HepG2 (cell line): Measurements from ENCODE around the gene LHX3. TPM values are rescaled to one million over a fixed set of nuclear protein-coding genes. Genes with fewer than 3 reads are reported as not detected.

ENCODE experiments used
- ATAC-seq: fragments of 200-7000 bp; cut with Tn5 transposase; 3 replicates; pipeline ENCODE4 v1.9.1; 2020; ENCODE audit warnings: mild to moderate bottlenecking, moderate library complexity
- BruUV-seq: library from RNA; stranded (reverse); fragments of 400-500 nt; replicated peaks from 2 replicates; lab custom pipeline; 2021; lab: Mats Ljungman, UMichigan
- CTCF ChIA-PET: fragments of 300-600 bp; formaldehyde crosslinking; extraction: SDS; loops from one replicate; lab custom pipeline; 2021; ENCODE audit warnings: low total read pairs, inconsistent platforms, low intra/inter-chr PET ratio; lab: Yijun Ruan, JAX
- POLR2A ChIA-PET: fragments of 350-600 bp; sonication (Branson Sonifier 250); formaldehyde crosslinking; loops from one replicate; lab custom pipeline; 2020; ENCODE audit warnings: antibody characterized with exemption, inconsistent platforms; lab: Yijun Ruan, JAX
- DNase-seq: peaks from one replicate; pipeline ENCODE4 v3.0.0-alpha.2; 2015; ENCODE audit warnings: low spot score
- FAIRE-seq: peaks from 3 replicates; lab custom pipeline; 2011; peaks lifted over from hg19 to GRCh38; lab: Jason Lieb, UNC
- H2AFZ ChIP-seq: one replicate; pipeline ENCODE4 v1.6.1; 2011; ENCODE audit warnings: low read length, inconsistent platforms
- H3K27ac ChIP-seq: fragments of 300-600 bp; 3 replicates; pipeline ENCODE4 v1.8.0; 2011; ENCODE audit warnings: mixed run types, mild to moderate bottlenecking, mixed read lengths, low read length, inconsistent platforms; ENCODE audit not compliant: insufficient read depth; ENCODE audit errors: extremely low read length
- H3K27me3 ChIP-seq, 2 experiments: fragments of 200-600 bp in 1 of 2; 2 replicates in 1 of 2; 3 replicates in 1 of 2; pipeline versions ENCODE4 v1.6.0 to v1.8.0; 2011; ENCODE audit warnings: low read length in 2 of 2, mild to moderate bottlenecking in 2 of 2, moderate library complexity in 2 of 2, inconsistent platforms in 1 of 2; ENCODE audit not compliant: insufficient read depth in 2 of 2, control insufficient read depth in 1 of 2
- H3K36me3 ChIP-seq, 2 experiments: fragments of 200-600 bp in 1 of 2; replicated peaks in 1 of 2; 2 replicates in 1 of 2; 3 replicates in 1 of 2; pipeline versions ENCODE4 v1.5.1 to v1.8.0; 2011; ENCODE audit warnings: low read length in 2 of 2, inconsistent platforms in 1 of 2; ENCODE audit not compliant: insufficient read depth in 2 of 2, control insufficient read depth in 1 of 2
- H3K4me1 ChIP-seq: 2 replicates; pipeline ENCODE4 v1.5.1; 2012; ENCODE audit warnings: low read length, inconsistent platforms; ENCODE audit not compliant: insufficient read depth
- H3K4me2 ChIP-seq: 2 replicates; pipeline ENCODE4 v1.6.0; 2011; ENCODE audit warnings: low read depth, low read length, inconsistent platforms
- H3K4me3 ChIP-seq, 3 experiments: fragments of 200-600 bp in 1 of 3; sonication (generic), shearing (Covaris generic) in 1 of 3; replicated peaks in 1 of 3; 2 replicates each; pipeline ENCODE4 v1.5.1; 2011 to 2016; ENCODE audit warnings: low read length in 3 of 3, inconsistent platforms in 2 of 3, low read depth in 2 of 3, mild to moderate bottlenecking in 2 of 3, control low read depth in 1 of 3, mixed read lengths in 1 of 3; ENCODE audit not compliant: insufficient read depth in 1 of 3
- H3K79me2 ChIP-seq: one replicate; pipeline ENCODE4 v1.6.1; 2011; ENCODE audit warnings: low read length, inconsistent platforms; ENCODE audit not compliant: insufficient read depth
- H3K9ac ChIP-seq: 2 replicates; pipeline ENCODE4 v1.6.0; 2011; ENCODE audit warnings: mild to moderate bottlenecking, low read depth, low read length, inconsistent platforms; ENCODE audit not compliant: insufficient read depth
- H3K9me3 ChIP-seq: 2 replicates; pipeline ENCODE4 v1.5.1; 2012; ENCODE audit warnings: mild to moderate bottlenecking, low read length
- H4K20me1 ChIP-seq: 2 replicates; pipeline ENCODE4 v1.6.0; 2011; ENCODE audit warnings: inconsistent platforms, mild to moderate bottlenecking, low read length, moderate library complexity; ENCODE audit not compliant: insufficient read depth
- CBX5 ChIP-seq: sonication (generic); formaldehyde crosslinking; IDR thresholded peaks from 2 replicates; pipeline ENCODE4 v1.4.0; 2020; ENCODE audit warnings: missing genetic modification reagents, borderline replicate concordance
- HMGXB3 ChIP-seq: sonication (generic); formaldehyde crosslinking; IDR thresholded peaks from 2 replicates; pipeline ENCODE4 v1.4.0; 2020; ENCODE audit warnings: missing genetic modification reagents, borderline replicate concordance
- IRF1 ChIP-seq: sonication (generic); formaldehyde crosslinking; IDR thresholded peaks from 2 replicates; pipeline ENCODE4 v1.4.0; 2020; ENCODE audit warnings: low read depth, mild to moderate bottlenecking, missing genetic modification reagents
- ISL2 ChIP-seq: sonication (generic); formaldehyde crosslinking; IDR thresholded peaks from 2 replicates; pipeline ENCODE4 v1.5.0; 2020; ENCODE audit warnings: missing genetic modification reagents
- SAFB2 ChIP-seq: sonication (generic); formaldehyde crosslinking; IDR thresholded peaks from 2 replicates; pipeline ENCODE4 v1.5.1; 2020; ENCODE audit warnings: missing genetic modification reagents, low read depth, mild to moderate bottlenecking, borderline replicate concordance
- ZFP90 ChIP-seq: sonication (generic); formaldehyde crosslinking; IDR thresholded peaks from 2 replicates; pipeline ENCODE4 v1.8.0; 2022; ENCODE audit warnings: missing genetic modification reagents, mild to moderate bottlenecking, inconsistent platforms, borderline replicate concordance
- ZMYM3 ChIP-seq: sonication (generic); formaldehyde crosslinking; IDR thresholded peaks from 2 replicates; pipeline ENCODE4 v1.5.1; 2020; ENCODE audit warnings: mild to moderate bottlenecking, missing genetic modification reagents
- ZNF10 ChIP-seq: sonication (generic); formaldehyde crosslinking; IDR thresholded peaks from 2 replicates; pipeline ENCODE4 v1.4.0; 2020; ENCODE audit warnings: mild to moderate bottlenecking, low read depth, missing genetic modification reagents, borderline replicate concordance
- WGBS: methylation state at CpG from one replicate; pipeline ENCODE4 v1.1.6; 2017; ENCODE audit warnings: low lambda C conversion rate; 5-methylcytosine and 5-hydroxymethylcytosine counted together
- in situ Hi-C: cut with HindIII; loops from 2 replicates; pipeline ENCODE4 v1.10.0; 2017; ENCODE audit warnings: low pct_unique_long_range_greater_than_20kb; ENCODE audit not compliant: extremely low pct_ligation_motif_present
- intact Hi-C: fragments of 100-400 bp; cut with micrococcal nuclease; formaldehyde crosslinking; loops from one replicate; pipeline ENCODE4 v1.10.0; 2022; ENCODE audit not compliant: unreplicated experiment
- polyA plus RNA-seq, 8 experiments: library from polyadenylated mRNA; depleted of rRNA in 3 of 8; stranded (reverse) in 7 of 8; unstranded in 1 of 8; fragments of >200 nt; fragmentation: Illumina TruSeq in 4 of 8; extraction: Trizol in 4 of 8; gene quantifications; 2 replicates each; pipeline versions ENCODE4 v1.2.1 to v1.2.3, GENCODE V29; 2011 to 2016; ENCODE audit warnings: low read depth in 4 of 8, missing spikeins in 1 of 8, mixed read lengths in 1 of 8; ENCODE audit not compliant: insufficient read depth in 1 of 8
- total RNA-seq, 5 experiments: library from RNA; depleted of rRNA; stranded (reverse); fragments of >200 nt; fragmentation: Illumina TruSeq; extraction: Trizol; gene quantifications; 2 replicates each; pipeline ENCODE4 v1.2.3, GENCODE V29; 2016; ENCODE audit warnings: low read depth in 1 of 5

The LHX3 gene
- total and polyA plus RNA-seq, 2 of the 13 experiments (the other 11 are each of a cell fraction or from before 2014, with no cell fraction given): not detected

- Histone ChIP-seq H3K9ac (no peak overlapping the region), H4K20me1 (peaks cover 41% of the 10 kb centered on the region; the same call in 1 of the 2 replicates), H3K4me2 (no peak overlapping the region), H2AFZ (no peak overlapping the region), H3K4me3 (no peak overlapping the region), H3K27me3 (peaks cover 10 to 39% of the 10 kb centered on the region in 2 experiments; a peak in 4 of 5 replicates), H3K4me1 (peaks cover 12% of the 10 kb centered on the region), H3K27ac (no peak overlapping the region), H3K9me3 (no peaks in the 10 kb centered on the region), H3K36me3 (peaks cover 3% of the 10 kb centered on the region in 2 experiments; a peak in 2 of 5 replicates), H3K79me2 (no peaks in the 10 kb centered on the region)
- no TSS peak for BruUV-seq
- peak; percentile 6; the same call in 2 of the 3 replicates for ATAC-seq
- FAIRE-seq: no peak
- in situ Hi-C loops: no loop called here
- TF ChIP-seq CBX5 (no peak), ZNF10 (CRISPR knock-in tag) (no peak), ISL2 (no peak), HMGXB3 (no peak), IRF1 (CRISPR knock-in tag) (no peak), ZFP90 (CRISPR knock-in tag) (no peak), ZMYM3 (CRISPR knock-in tag) (no peak), SAFB2 (CRISPR knock-in tag) (no peak)
- WGBS: 31% methylated on average over 8 of the region's 33 CpGs
- DNase-seq: no peak
- ChIA-PET POLR2A (no interaction called here), CTCF (no interaction called here)
- intact Hi-C loops: no loop called here
Measured at GRCh38 chr9:136203408-136204144, 1.4 kb downstream of the LHX3 start.
